K562 (cell line): ENCODE results near the gene ECHDC3. TPM values are rescaled to one million over a fixed set of nuclear protein-coding genes. Genes with fewer than 3 reads are reported as not detected.

Experiments used
- ARID2 ChIP-seq: fragments of 450-650 bp; IDR thresholded peaks from 2 replicates; pipeline ENCODE4 v1.6.1; 2017; ENCODE audit warnings: antibody characterized with exemption, mild to moderate bottlenecking
- CBFA2T3 ChIP-seq: fragments of 450-650 bp; IDR thresholded peaks from 2 replicates; pipeline ENCODE4 v1.6.1; 2017
- CBX3 ChIP-seq, 2 experiments: IDR thresholded peaks; 1 replicate in 1 of 2; 2 replicates in 1 of 2; pipeline ENCODE4 v1.6.1; 2012; ENCODE audit warnings: inconsistent platforms in 2 of 2, low read length in 2 of 2, borderline replicate concordance in 1 of 2, control low read depth in 1 of 2
- CREM ChIP-seq: IDR thresholded peaks from 2 replicates; pipeline ENCODE4 v1.6.1; 2014; ENCODE audit warnings: antibody characterized with exemption, low read depth
- CTCF ChIP-seq, 3 experiments: IDR thresholded peaks in 2 of 3; conservative IDR thresholded peaks in 1 of 3; 2 replicates each; pipeline ENCODE4 v1.5.1; 2011 to 2012; ENCODE audit warnings: low read length in 3 of 3, mild to moderate bottlenecking in 3 of 3, control low read depth in 2 of 3, improper control_type of control experiment in 1 of 3, inconsistent platforms in 1 of 3, low read depth in 1 of 3, mixed read lengths in 1 of 3, moderate library complexity in 1 of 3; ENCODE audit not compliant: insufficient read depth in 2 of 3
- EHMT2 ChIP-seq: fragments of 450-650 bp; IDR thresholded peaks from 2 replicates; pipeline ENCODE4 v1.6.1; 2018; ENCODE audit warnings: antibody characterized with exemption
- FOXM1 ChIP-seq, 2 experiments: fragments of 450-650 bp in 1 of 2; sonication (generic) in 1 of 2; formaldehyde crosslinking in 1 of 2; IDR thresholded peaks; 2 replicates each; pipeline versions ENCODE4 v1.6.1 to v1.9.0; 2017 to 2022; ENCODE audit warnings: low read depth in 2 of 2, mild to moderate bottlenecking in 2 of 2, missing genetic modification reagents in 1 of 2, moderate library complexity in 1 of 2
- HMBOX1 ChIP-seq: sonication (generic); IDR thresholded peaks from 2 replicates; pipeline ENCODE4 v1.6.1; 2016
- JUND ChIP-seq, 2 experiments: IDR thresholded peaks; 2 replicates in 1 of 2; 3 replicates in 1 of 2; pipeline ENCODE4 v1.6.1; 2011; ENCODE audit warnings: borderline replicate concordance in 2 of 2, low read depth in 2 of 2, low read length in 2 of 2, improper control_type of control experiment in 1 of 2, missing biosample characterization in 1 of 2, missing genetic modification characterization in 1 of 2, missing genetic modification reagents in 1 of 2
- KLF16 ChIP-seq: IDR thresholded peaks from 2 replicates; pipeline ENCODE4 v1.6.1; 2016; ENCODE audit warnings: antibody characterized with exemption
- MBD1 ChIP-seq: fragments of 250-450 bp; sonication (Bioruptor Pico); IDR thresholded peaks from 2 replicates; pipeline ENCODE4 v1.8.0; 2022; ENCODE audit warnings: inconsistent platforms
- PHF21A ChIP-seq: fragments of 450-650 bp; IDR thresholded peaks from 2 replicates; pipeline ENCODE4 v1.6.1; 2017; ENCODE audit warnings: low read depth, borderline replicate concordance
- RAD21 ChIP-seq, 2 experiments: fragments of 250-450 bp in 1 of 2; fragments of 450-650 bp in 1 of 2; sonication (Bioruptor Pico) in 1 of 2; formaldehyde crosslinking in 1 of 2; IDR thresholded peaks in 1 of 2; conservative IDR thresholded peaks in 1 of 2; 2 replicates each; pipeline versions ENCODE4 v1.4.0 to v1.8.0; 2020 to 2022; ENCODE audit warnings: mild to moderate bottlenecking in 2 of 2, moderate library complexity in 1 of 2
- SMC3 ChIP-seq: conservative IDR thresholded peaks from 2 replicates; pipeline ENCODE4 v1.6.1; 2011; ENCODE audit warnings: low read depth, low read length, improper control_type of control experiment; ENCODE audit not compliant: insufficient read depth
- VEZF1 ChIP-seq: fragments of 200-800 bp; sonication (Bioruptor generic); IDR thresholded peaks from 2 replicates; pipeline ENCODE4 v1.6.1; 2017; ENCODE audit warnings: missing genetic modification characterization, missing compliant biosample characterization
- ZNF133 ChIP-seq: fragments of 250-450 bp; sonication (Bioruptor Pico); IDR thresholded peaks from 2 replicates; pipeline ENCODE4 v1.4.0; 2020; ENCODE audit warnings: mild to moderate bottlenecking
- ZNF212 ChIP-seq: fragments of 450-650 bp; formaldehyde crosslinking; IDR thresholded peaks from 2 replicates; pipeline ENCODE4 v1.4.0; 2020; ENCODE audit warnings: mild to moderate bottlenecking
- ZNF512 ChIP-seq: IDR thresholded peaks from 2 replicates; pipeline ENCODE4 v1.6.1; 2016; ENCODE audit warnings: missing genetic modification characterization, missing compliant biosample characterization
- polyA plus RNA-seq, 8 experiments: library from polyadenylated mRNA; depleted of rRNA in 4 of 8; stranded (reverse) in 5 of 8; unstranded in 3 of 8; fragments of >200 nt; fragmentation: Nextera tagmentation in 2 of 8; fragmentation: Illumina TruSeq in 1 of 8; extraction: Ambion mirVana in 2 of 8; extraction: Trizol in 1 of 8; gene quantifications; 2 replicates each; pipeline versions ENCODE4 v1.2.1 to v1.2.3, GENCODE V29; 2011 to 2014; ENCODE audit warnings: inconsistent platforms in 1 of 8, missing spikeins in 1 of 8
- total RNA-seq, 7 experiments: library from RNA; depleted of rRNA in 6 of 7; stranded (reverse); fragments of >200 nt in 6 of 7; fragmentation: Illumina TruSeq in 2 of 7; extraction: Trizol in 2 of 7; gene quantifications; 2 replicates each; pipeline versions ENCODE4 v1.2.1 to v1.2.3, GENCODE V29; 2011 to 2021; ENCODE audit warnings: low replicate concordance in 1 of 7

ECHDC3 gene
- total and polyA plus RNA-seq, 9 of the 15 experiments (the other 6 are each of a cell fraction or from before 2014, with no cell fraction given): 0.53 to 21.9 (median 15.7) TPM

GRCh38 chr10:11724938-11725776, 17.0 kb upstream of the ECHDC3 start (continued):
- TF ChIP-seq ZNF512 (tag): no peak
- peak; percentile 22; the same call in 1 of the 2 replicates for TF ChIP-seq HMBOX1
- no peak for TF ChIP-seq ZNF212
- TF ChIP-seq FOXM1 (IDR thresholded peaks at IDR 0.05; ENCODE audit: low read depth): peak; percentile 64; the same call in 1 of the 2 replicates
- TF ChIP-seq FOXM1 (CRISPR knock-in tag; IDR thresholded peaks at IDR 0.05; ENCODE audit: low read depth): no peak
- TF ChIP-seq CTCF (IDR thresholded peaks at IDR 0.05 in 2 of 3, conservative IDR thresholded peaks at IDR 0.05 in 1 of 3; ENCODE audit: insufficient read depth in 2 of 3, low read depth in 1 of 3, low read length in 3 of 3): peak; percentile 78 to 94 (median 86)
- TF ChIP-seq VEZF1 (CRISPR knock-in tag): 0 out of 2 replicates have a peak, but pooled peaks have one; percentile 13
- peak; percentile 96 for TF ChIP-seq SMC3
- TF ChIP-seq JUND (IDR thresholded peaks at IDR 0.05; ENCODE audit: borderline replicate concordance, low read depth, low read length): peak; percentile 44; the same call in 1 of the 2 replicates
- TF ChIP-seq JUND (tag; IDR thresholded peaks at IDR 0.05; ENCODE audit: borderline replicate concordance, low read depth, low read length): no peak; the same call in 2 of the 3 replicates
- no peak for TF ChIP-seq EHMT2
- 0 out of 2 replicates have a peak, but pooled peaks have one; percentile 32 for TF ChIP-seq KLF16
- TF ChIP-seq RAD21 (CRISPR knock-in tag; conservative IDR thresholded peaks at IDR 0.05 in 1 of 2, IDR thresholded peaks at IDR 0.05 in 1 of 2): peak; percentile 99 to 100
- no peak for TF ChIP-seq ZNF133 (CRISPR knock-in tag)
- 0 out of 2 replicates have a peak, but pooled peaks have one; percentile 20 for TF ChIP-seq MBD1
- 0 out of 3 replicates have a peak, but pooled peaks of 1 of the 2 experiments have one; percentile 35 for TF ChIP-seq CBX3 (IDR thresholded peaks at IDR 0.05; ENCODE audit: borderline replicate concordance in 1 of 2, low read length in 2 of 2)
- TF ChIP-seq CBFA2T3: no peak
- no peak for TF ChIP-seq PHF21A
- 0 out of 2 replicates have a peak, but pooled peaks have one; percentile 25 for TF ChIP-seq CREM
- peak; percentile 95 for TF ChIP-seq ARID2
